ENCODE results near the gene SCYGR4.

SCYGR4 gene

DNA sequence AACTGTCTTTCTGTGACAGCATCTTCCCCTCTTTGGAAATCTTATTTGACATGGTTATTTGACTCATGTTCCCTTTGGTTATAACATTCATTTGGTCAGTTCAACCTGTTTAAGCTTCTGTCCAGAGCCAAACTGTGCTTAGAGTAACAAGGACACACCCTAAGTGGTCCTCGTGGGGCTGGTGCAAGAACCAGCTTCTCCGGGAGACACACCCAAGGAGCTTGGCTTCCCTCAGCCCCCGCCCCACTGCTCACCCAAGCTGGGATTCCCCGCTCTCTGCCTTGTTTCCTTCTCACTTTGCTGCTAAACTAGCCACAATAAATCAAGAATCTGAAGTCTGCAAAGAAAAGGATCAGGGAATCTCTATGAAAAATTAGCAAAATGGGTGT, 4.0 kb upstream of the SCYGR4 start:
- DNase-seq (ENCODE audit: extremely low read depth in 1 of 2, low read depth in 1 of 2): no peak

DNA sequence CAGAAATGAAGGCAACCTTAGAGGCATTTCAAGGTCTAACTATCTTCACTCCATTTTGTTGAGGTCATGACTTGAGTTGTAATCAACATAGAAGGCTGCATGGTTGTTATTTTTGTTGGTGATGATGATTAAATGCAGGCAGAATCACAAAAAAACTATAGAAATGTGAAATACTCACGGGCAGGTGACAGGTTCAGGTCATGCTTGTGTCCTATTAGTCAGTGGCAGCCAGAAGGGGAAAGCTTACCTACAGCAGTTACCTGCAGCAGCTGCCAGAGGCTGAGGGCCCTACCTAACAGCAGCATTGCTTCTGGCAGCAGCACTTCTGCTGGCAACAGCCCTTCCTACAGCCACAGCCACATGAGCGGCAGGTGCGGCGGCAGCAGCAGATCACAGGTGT, 3.1 kb upstream of the SCYGR4 start:
- DNase-seq (ENCODE audit: extremely low read depth in 1 of 2, low read depth in 1 of 2): no peak

DNA sequence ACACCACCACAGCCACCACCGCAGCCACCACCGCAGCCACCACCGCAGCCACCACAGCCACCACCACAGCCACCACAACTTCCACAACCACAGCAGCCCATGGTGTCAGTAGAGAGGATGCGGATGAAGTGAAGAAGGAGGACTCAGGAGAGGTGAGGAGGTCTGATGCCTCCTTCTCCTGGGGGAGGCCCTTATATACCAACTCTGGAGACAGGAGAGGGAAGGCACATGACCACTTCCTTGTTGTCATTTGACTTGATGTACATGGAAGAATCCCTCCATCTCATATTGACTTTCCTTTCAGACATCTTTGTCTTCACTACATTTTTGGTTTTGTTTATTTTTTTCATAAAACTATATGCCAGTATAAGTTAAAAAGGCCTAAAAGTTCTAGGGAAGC, 2.6 kb upstream of the SCYGR4 start, which contains the start of gene SCYGR3:
SCYGR3 (minus strand) TSS at position 101 of the 400 bp plus-strand sequence; CDS start at position 101, 0 bp downstream.
- no peak for DNase-seq (ENCODE audit: extremely low read depth in 1 of 2, low read depth in 1 of 2)

DNA sequence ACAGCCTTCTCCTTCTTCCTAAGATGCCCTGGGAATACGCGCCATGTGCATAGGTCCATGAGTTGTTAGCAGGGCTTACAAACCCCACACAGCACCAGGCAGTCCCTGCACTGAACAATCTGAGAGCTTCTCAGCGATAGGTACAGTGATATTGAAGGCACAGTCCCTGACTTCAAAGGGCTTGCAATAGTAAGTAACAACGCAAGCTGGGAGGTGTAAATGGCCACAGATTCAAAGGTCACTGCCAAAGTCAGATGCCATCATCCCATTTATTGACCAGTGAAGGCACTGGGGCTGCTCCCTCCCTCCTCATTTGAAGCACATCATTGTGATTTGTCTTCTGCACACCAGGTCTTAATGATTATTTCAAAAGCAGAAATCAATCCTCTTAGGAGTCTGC, 2.1 kb upstream of the SCYGR4 start:
- DNase-seq (ENCODE audit: extremely low read depth in 1 of 2, low read depth in 1 of 2): no peak

DNA sequence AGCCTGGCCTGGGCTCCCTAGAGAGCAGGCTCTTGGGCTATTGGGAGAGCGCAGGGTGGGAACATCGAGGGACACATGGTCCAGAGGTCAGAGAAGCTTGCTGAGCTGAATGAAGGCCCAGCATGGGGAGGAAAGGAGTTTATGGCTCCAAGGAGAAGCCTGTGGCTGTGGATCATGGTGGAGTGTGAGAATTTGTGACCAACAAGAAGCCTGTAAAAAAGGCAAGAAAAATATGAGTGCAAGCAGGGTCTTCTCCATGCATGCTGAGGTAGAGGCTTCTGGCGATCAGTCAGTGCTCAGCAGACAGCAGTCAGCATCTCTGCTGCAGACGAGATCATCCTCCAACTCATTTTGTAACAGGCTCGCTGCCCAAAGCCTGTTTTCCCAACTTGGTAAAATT, 1.4 kb upstream of the SCYGR4 start:
- DNase-seq (ENCODE audit: extremely low read depth in 1 of 2, low read depth in 1 of 2): no peak

DNA sequence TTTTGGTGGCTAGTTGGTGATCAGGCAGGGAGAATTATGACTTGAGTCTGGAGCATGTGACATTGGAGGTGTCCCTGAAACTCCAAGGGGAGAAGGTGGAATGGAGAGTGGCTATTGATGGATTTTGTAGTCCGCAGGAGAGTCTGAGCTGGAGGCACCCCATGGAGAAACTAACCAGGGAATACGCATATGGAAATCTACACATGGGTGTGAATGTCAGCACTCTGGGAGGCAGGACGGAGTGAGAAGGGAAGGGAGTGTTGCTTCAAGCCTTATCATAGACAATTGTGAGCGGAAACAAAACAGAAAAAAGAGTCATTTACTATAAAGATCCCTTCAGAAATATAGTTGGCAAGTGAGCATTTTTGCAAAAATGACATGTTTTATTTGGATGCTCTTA, 667 bp upstream of the SCYGR4 start:
- no peak for DNase-seq (ENCODE audit: extremely low read depth in 1 of 2, low read depth in 1 of 2)

DNA sequence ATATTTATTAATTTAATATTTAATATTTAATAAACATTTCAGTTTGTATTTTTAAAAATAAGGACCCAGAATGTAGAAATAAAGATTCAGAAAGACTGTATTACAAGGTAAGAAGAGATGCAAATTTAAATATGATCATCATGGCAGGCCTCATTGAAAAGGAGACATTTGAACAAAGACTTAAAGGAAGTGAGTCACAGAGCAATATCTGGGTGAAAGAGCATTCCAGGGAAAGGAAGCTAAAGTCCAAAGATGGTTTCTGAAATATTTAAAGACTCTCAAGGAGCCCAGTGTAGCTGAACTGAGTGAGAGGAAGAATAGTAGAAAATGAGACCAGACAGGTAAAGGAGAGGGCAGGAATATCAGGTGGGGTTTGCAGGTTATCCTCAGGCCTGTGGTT, 5.9 kb downstream of the SCYGR4 start:
- DNase-seq (ENCODE audit: extremely low read depth in 1 of 2, low read depth in 1 of 2): no peak

DNA sequence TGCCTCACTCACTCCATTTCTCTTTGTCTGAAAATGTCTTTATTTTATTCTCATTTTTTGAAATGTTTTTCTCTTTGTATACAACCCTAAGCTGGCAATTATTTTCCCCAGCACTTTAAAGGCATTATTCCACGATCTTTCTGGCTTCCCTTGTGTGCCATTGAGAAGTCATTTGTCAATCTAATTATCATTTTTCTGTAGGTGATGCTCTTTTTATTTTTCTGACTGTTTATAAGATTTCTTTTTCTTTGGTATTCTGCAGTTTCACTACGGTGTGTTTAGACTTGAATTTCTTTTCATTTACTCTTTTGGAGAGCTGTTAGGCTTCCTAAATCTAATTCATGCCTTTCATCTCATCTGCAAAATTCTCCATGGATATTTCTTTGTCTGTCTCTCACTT, 8.1 kb downstream of the SCYGR4 start:
- no peak for DNase-seq (ENCODE audit: extremely low read depth in 1 of 2, low read depth in 1 of 2)

DNA sequence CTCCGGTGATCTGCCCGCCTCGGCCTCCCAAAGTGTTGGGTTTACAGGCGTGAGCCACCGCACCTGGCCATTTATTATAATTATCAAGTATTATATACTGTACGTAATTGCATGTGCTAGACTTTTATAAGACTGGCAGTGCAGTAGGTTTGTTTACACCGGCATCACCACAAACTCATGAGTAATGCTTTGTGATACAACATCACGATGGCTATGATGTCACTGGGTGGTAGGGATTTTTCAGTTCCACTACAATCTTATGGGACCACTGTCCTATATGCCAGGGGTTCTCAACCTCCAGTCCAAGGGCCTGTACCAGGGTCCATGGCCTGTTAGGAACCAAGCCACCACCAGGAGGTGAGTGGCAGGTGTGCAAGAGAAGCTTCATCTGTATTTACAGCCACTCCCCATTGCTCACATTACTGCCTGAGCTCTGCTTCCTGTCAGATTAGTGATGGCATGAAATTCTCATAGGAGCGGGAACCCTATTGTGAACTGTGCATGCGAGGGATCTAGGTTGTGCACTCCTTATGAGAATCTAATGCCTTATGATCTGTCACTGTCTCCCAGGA, 9.4 kb downstream of the SCYGR4 start:
- DNase-seq (ENCODE audit: extremely low read depth in 1 of 2, low read depth in 1 of 2): no peak

DNA sequence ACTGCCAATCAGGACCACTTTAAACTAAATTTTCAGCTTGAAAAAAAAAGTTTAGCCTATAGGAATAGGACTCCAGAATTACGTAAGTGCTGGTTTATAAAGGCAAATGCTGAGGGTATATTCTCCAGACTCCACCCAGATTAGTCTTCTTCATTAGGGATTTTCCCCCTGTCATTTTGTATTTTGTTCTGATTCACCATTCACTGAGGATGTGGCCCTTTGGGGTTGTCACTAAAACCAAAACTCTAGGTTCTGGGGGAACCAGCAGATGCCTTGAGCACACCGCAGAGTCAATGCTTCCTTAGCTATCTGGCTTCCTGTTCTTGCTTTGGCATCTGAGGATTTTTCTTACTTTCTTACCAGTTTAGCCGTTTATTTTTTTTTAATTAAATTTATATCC, 10.5 kb downstream of the SCYGR4 start:
- DNase-seq (ENCODE audit: extremely low read depth in 1 of 2, low read depth in 1 of 2): peak in 1 of 2 donors; percentile 3

DNA sequence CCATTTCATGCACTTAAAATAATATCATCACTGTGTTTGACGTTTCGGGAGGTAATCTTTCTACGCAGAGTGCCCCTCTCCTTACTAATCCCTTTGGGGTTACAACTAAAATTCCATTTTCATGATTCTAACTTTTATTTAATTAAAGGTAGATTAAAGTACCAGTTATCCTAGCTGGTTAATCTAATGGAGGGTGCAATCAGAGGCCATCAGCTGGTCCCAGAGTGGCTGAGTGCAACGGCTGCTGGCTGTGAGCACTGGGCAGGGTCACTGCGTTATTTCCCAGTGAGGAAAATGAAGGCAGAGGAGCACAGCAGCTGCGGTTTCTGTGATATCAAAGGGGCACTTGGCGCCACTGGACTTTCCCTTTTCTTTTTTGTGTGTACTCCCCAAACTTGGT, 12.1 kb downstream of the SCYGR4 start:
- DNase-seq (ENCODE audit: extremely low read depth in 1 of 2, low read depth in 1 of 2): no peak

DNA sequence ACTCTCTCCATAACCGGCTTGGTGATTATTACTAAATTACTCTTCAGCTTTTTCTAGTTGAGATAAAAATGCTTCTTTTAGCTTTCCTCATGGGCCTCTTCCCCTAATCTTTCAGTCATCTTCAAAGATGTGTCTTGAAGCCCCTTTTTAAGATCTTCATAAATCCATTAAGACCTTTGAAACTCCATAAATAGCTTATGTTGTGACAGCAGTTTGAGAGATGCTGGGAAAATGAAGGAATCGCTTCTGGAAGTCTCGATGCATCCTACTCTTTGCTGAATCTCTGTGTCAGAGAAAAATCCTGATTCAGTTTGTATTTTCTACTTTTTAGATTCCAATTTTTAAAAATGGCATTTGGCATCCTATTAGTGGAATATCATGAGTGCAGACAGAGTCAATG, 13.0 kb downstream of the SCYGR4 start:
- no peak for DNase-seq (ENCODE audit: extremely low read depth in 1 of 2, low read depth in 1 of 2)

DNA sequence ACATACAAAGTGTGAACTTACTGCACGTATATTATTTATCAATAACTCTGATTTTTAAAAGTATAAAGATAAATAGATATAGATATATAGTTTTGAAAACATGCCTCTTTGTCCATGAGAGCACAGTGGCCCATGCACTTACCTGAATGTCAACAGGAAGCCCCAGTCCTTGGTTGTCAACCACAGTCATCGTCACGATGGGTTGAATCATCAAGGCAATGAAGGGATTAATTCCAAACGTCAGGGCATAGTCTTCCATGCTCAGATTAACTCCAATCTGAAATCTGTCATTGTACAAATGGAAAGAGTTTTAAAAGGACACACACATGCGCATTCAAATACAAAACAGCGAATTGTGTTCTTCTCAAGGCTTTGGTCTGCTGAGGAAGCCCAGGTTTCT, 15.5 kb downstream of the SCYGR4 start:
- DNase-seq (ENCODE audit: extremely low read depth in 1 of 2, low read depth in 1 of 2): no peak

DNA sequence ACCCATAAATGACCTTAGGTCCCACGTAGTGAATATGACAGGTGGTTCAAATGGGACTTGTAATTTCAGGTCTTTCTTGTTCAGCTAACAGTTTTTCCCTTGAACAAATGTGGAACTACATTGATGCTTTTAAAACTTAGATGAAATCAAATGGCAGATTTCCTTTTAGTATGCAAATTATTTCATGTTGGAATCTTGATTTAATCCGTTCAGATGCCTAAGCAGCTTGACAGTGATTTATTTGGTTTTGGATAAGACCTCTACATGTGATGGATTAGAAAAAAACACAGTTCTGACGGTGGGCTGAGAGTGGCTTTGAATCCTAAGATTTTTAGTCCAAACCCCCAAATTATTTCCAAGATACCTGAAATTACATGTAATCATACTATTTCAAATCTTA, 16.9 kb downstream of the SCYGR4 start:
- no peak for DNase-seq (ENCODE audit: extremely low read depth in 1 of 2, low read depth in 1 of 2)

DNA sequence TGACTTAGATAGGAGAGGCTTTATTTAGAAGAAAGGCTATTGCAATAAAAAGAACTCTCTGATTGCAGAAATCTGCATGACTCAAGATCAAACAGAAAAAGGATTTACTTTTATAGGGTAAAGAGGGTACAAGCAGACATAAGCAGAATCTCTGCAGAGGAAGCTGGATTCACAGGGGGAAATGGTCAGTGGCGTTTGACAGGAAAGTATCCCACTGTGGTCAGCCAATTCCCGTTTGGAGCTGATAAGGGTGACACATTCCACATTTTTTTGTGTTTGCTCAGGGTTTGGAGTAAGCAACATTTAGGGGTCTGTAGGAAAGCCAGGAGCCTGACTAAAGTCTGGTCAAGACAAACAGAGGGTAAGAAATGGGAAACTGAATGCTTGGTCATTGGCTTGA, 25.4 kb downstream of the SCYGR4 start:
- no peak for DNase-seq (ENCODE audit: extremely low read depth in 1 of 2, low read depth in 1 of 2)

DNA sequence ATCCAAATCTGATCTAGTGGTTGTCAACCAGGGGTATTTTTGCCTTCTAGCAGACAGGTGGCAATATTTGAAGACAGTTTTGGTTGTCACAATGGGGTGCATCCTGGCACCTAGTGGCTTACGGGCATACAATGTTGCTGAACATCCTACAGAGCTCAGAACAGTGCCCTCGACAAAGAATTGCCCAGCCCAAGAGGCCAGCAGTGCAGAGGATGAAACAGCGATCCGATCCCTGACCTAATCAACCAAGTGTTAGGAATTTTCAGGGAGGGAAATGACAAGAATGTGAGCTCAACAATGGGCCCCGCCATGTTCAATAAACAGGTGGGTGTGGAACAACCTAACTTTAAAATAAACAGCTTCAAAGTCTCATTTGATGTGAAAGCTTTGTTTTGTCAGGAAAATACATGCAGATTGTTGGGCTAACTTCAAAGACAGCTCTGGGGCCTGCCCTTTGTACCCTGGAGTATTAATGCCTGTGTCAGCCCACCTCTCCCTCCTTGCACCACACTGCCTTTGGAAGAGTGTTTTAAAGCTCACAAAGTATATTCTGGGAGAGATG, 26.8 kb downstream of the SCYGR4 start:
- no peak for DNase-seq (ENCODE audit: extremely low read depth in 1 of 2, low read depth in 1 of 2)

DNA sequence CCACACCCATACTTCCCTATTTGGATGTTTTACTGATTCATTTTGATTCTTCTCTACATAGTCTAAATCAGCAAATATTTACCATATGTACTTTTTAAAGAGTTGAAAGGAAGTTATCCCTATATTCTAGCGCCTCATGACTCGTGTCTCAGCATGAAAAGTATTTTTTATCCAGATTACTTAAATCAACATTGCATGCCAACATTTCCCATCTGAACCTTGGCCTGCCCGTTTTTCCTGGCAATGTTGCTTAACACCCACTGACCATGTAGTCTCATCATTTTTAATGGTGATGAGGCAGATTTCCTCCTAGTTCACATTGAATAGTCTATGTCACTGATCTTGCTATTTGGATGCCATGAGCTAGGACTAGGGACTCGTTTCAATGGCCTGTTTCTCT, 36.1 kb downstream of the SCYGR4 start:
- DNase-seq (ENCODE audit: extremely low read depth in 1 of 2, low read depth in 1 of 2): no peak

DNA sequence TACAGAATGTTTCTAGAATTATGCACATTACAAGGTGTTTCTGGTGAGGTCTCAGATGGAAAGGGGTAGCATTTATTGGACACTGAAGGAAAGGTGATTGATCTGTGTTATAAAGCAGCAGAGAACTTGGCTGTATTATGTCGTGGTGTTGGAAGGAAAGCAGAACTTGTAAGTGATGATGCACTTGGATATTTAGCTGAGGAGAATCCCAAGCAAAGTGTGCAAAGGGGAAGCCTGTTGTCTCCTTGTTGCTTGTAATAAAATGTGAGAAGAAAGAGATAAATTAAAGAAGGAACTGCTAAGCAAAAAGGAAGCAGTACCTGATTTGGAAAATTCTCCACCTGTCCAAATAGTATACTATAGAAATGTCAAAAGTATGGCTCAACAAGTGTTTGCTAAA, 37.1 kb downstream of the SCYGR4 start:
- DNase-seq (ENCODE audit: extremely low read depth in 1 of 2, low read depth in 1 of 2): no peak

DNA sequence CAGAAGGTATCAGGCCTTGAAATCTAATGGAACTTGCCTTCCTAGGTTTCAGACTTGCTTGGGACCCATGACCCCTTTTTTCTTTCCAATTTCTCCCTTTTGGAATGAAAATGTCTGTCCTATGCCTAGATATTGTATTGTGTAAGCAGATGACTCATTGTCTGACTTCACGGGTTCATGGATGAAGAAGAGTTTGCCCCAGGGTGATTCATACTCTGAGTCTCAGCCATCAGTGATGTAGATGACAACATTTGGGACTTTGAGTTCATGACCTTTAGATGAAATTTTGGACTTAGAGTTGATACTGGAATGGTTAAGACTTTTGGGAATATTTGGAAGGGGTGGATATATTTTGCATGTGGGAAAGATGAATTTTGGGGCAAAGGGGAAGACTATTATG, 38.2 kb downstream of the SCYGR4 start:
- no peak for DNase-seq (ENCODE audit: extremely low read depth in 1 of 2, low read depth in 1 of 2)

DNA sequence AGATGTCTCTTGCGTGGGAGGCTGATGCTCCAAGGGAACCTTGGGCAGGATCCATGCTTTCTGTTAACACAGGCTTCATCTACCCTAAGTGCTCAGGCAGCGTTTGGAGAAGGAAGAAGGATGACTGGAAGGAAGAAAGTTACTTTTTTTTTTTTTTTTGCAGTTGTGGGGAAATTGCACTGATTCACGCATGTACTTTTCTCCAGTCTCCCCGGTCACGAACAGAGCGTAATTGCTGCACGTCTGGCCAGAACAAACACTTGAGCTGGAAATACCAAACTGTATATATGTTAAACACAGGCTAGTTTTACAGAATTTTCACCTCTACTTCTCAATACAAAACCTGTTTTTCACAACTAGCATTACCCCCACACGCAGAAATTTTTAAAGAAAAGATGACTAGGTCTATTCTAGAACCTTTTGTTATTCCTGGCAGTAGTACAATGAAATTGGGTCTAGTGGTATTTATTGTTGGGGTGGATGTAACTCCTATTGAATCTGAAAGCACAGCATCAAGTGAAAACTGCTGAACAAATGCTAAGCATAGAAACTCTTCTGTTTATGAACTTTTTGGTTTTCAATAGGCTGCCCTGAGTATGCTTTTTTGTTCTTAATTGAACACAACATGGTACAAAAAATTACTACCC, 40.0 kb downstream of the SCYGR4 start:
- DNase-seq (ENCODE audit: extremely low read depth in 1 of 2, low read depth in 1 of 2): no peak

DNA sequence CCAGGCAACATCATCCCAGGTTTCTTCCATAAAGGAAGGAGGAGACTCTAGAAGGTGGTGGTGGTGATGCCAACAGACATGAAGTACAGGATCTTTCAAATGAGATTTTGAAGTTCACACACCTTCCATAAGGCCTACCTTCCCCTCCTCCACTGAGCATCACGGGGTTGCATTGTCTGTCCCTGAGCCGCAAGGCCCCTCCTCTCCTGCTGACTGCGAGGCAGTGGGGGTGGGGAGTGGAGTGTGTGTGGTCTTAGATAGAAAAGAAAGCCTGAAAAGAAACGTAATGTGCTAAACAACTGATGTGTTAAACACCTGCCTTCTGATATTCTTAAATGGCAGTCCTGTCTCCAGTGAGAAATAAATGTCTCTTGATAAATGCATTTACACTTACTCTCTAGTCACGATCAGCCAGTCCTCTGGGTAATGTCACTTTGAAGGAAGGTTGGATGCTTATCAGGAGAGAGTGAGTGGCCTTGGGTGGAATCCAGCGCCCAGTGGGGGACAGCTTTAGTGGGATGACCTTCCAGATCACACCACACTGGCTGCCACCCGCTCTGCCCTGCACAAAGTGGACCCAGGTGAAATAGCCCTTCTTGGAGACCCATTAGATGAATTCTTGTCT, 43.8 kb downstream of the SCYGR4 start:
- no peak for DNase-seq (ENCODE audit: extremely low read depth in 1 of 2, low read depth in 1 of 2)

DNA sequence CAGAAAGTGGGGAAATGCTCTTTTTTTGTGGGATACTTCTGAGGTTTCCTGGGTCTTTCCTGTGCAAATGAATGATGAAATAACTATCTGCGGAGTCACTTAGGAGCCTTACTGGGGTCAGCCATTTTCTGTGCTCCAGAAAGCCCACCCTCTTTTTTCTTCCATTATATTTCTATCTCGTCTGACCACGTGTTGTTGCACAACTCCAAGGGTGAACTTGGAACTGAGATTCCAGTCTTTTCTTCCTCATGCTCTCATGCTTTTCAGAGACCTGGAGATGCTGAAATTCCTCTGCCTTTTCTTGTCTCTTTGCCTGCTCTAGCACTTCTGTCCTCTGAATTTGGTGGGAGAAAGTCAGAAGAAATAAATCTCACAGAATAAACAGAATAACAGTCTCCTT, 44.5 kb downstream of the SCYGR4 start:
- no peak for DNase-seq (ENCODE audit: extremely low read depth in 1 of 2, low read depth in 1 of 2)

All from stimulated activated CD8-positive, alpha-beta memory T cell treated with anti-CD3 and anti-CD28 coated beads, Interleukin-7, amount 100 ng/mL, for 48 hours (primary cell).